WTC11 (cell line): ENCODE measurements around the gene SHROOM3. TPM values are rescaled to one million over a fixed set of nuclear protein-coding genes. Genes with fewer than 3 reads are reported as not detected.

ENCODE experiments used
- ATAC-seq: fragments of 200-7000 bp; cut with Tn5 transposase; 2 replicates; pipeline ENCODE4 v1.10.0; 2021; ENCODE audit warnings: mild to moderate bottlenecking, moderate library complexity
- CTCF ChIA-PET: fragments of 300-600 bp; sonication (Branson Sonifier 250); formaldehyde crosslinking; loops from one replicate; lab custom pipeline; 2021; ENCODE audit warnings: antibody characterized with exemption; lab: Charles Lee
- POLR2A ChIA-PET: fragments of 350-600 bp; sonication (Branson Sonifier 250); formaldehyde crosslinking; loops from one replicate; lab custom pipeline; 2021; ENCODE audit warnings: antibody characterized with exemption; lab: Charles Lee
- DNase-seq: peaks from one replicate; pipeline ENCODE4 v3.0.0; 2021; ENCODE audit warnings: low spot score
- H3K27ac Mint-ChIP-seq: 2 replicates; pipeline ENCODE4 v1.8.0; 2021; ENCODE audit warnings: mixed read lengths
- H3K27me3 Mint-ChIP-seq: 2 replicates; pipeline ENCODE4 v1.8.0; 2021; ENCODE audit warnings: low read depth, mild to moderate bottlenecking, moderate library complexity, mixed read lengths
- H3K36me3 Mint-ChIP-seq: 2 replicates; pipeline ENCODE4 v1.8.0; 2021; ENCODE audit warnings: mixed read lengths
- H3K4me1 Mint-ChIP-seq: 2 replicates; pipeline ENCODE4 v1.8.0; 2022; ENCODE audit warnings: mixed read lengths
- H3K4me3 Mint-ChIP-seq: 2 replicates; pipeline ENCODE4 v1.8.0; 2021; ENCODE audit warnings: mild to moderate bottlenecking, moderate library complexity, mixed read lengths
- H3K9me3 Mint-ChIP-seq: 2 replicates; pipeline ENCODE4 v1.8.0; 2021; ENCODE audit warnings: mixed read lengths
- CREB1 ChIP-seq: sonication (generic); formaldehyde crosslinking; IDR thresholded peaks from 2 replicates; pipeline ENCODE4 v1.8.0; 2023; ENCODE audit warnings: mild to moderate bottlenecking, missing genetic modification reagents
- E2F4 ChIP-seq: sonication (generic); formaldehyde crosslinking; IDR thresholded peaks from 2 replicates; pipeline ENCODE4 v1.8.1; 2022; ENCODE audit warnings: low read depth, mild to moderate bottlenecking, moderate library complexity, missing genetic modification reagents, borderline replicate concordance
- E2F5 ChIP-seq: sonication (generic); formaldehyde crosslinking; IDR thresholded peaks from 2 replicates; pipeline ENCODE4 v1.8.1; 2022; ENCODE audit warnings: mild to moderate bottlenecking, moderate library complexity, missing genetic modification reagents
- ELF4 ChIP-seq: sonication (generic); formaldehyde crosslinking; IDR thresholded peaks from 2 replicates; pipeline ENCODE4 v1.8.1; 2022; ENCODE audit warnings: low read depth, mild to moderate bottlenecking, moderate library complexity, missing genetic modification reagents
- FOXP4 ChIP-seq: sonication (generic); formaldehyde crosslinking; IDR thresholded peaks from 2 replicates; pipeline ENCODE4 v1.8.0; 2022; ENCODE audit warnings: mild to moderate bottlenecking, missing genetic modification reagents
- HMGXB4 ChIP-seq: sonication (generic); formaldehyde crosslinking; IDR thresholded peaks from 2 replicates; pipeline ENCODE4 v1.8.1; 2023; ENCODE audit warnings: mild to moderate bottlenecking, moderate library complexity, missing genetic modification reagents
- KAT7 ChIP-seq: sonication (generic); formaldehyde crosslinking; IDR thresholded peaks from 2 replicates; pipeline ENCODE4 v1.8.1; 2023; ENCODE audit warnings: missing genetic modification reagents, mild to moderate bottlenecking, borderline replicate concordance
- MXD4 ChIP-seq: fragments of 250-450 bp; sonication (Bioruptor Pico); IDR thresholded peaks from 2 replicates; pipeline ENCODE4 v1.8.0; 2021; ENCODE audit warnings: mild to moderate bottlenecking, moderate library complexity, borderline replicate concordance
- PREB ChIP-seq: sonication (generic); formaldehyde crosslinking; IDR thresholded peaks from 2 replicates; pipeline ENCODE4 v1.8.1; 2022; ENCODE audit warnings: mild to moderate bottlenecking, missing genetic modification reagents, moderate library complexity, borderline replicate concordance
- SMAD4 ChIP-seq: sonication (generic); formaldehyde crosslinking; IDR thresholded peaks from 2 replicates; pipeline ENCODE4 v1.8.0; 2022; ENCODE audit warnings: mild to moderate bottlenecking, missing genetic modification reagents
- TEAD1 ChIP-seq: sonication (generic); formaldehyde crosslinking; IDR thresholded peaks from 2 replicates; pipeline ENCODE4 v1.8.0; 2022; ENCODE audit warnings: mild to moderate bottlenecking, missing genetic modification reagents
- USF1 ChIP-seq: sonication (generic); formaldehyde crosslinking; IDR thresholded peaks from 2 replicates; pipeline ENCODE4 v1.8.0; 2022; ENCODE audit warnings: mild to moderate bottlenecking, missing genetic modification reagents
- USF2 ChIP-seq: sonication (generic); formaldehyde crosslinking; IDR thresholded peaks from 2 replicates; pipeline ENCODE4 v1.8.1; 2023; ENCODE audit warnings: mild to moderate bottlenecking, missing genetic modification reagents, moderate library complexity
- ZNF138 ChIP-seq: sonication (generic); formaldehyde crosslinking; conservative IDR thresholded peaks from 2 replicates; pipeline ENCODE4 v1.8.1; 2022; ENCODE audit warnings: mild to moderate bottlenecking, moderate library complexity, missing genetic modification reagents
- ZNF281 ChIP-seq: sonication (generic); formaldehyde crosslinking; IDR thresholded peaks from 2 replicates; pipeline ENCODE4 v1.8.0; 2023; ENCODE audit warnings: mild to moderate bottlenecking, missing genetic modification reagents
- ZNF317 ChIP-seq: sonication (generic); formaldehyde crosslinking; IDR thresholded peaks from 2 replicates; pipeline ENCODE4 v1.8.1; 2023; ENCODE audit warnings: low read depth, mild to moderate bottlenecking, moderate library complexity, missing genetic modification reagents, borderline replicate concordance
- total RNA-seq: library from RNA; stranded (reverse); gene quantifications from 3 replicates; pipeline ENCODE4 v1.2.3, GENCODE V29; 2021

Gene SHROOM3
- total RNA-seq, 1 experiment from 2014 or later, result 71.9 TPM

- TF ChIP-seq ZNF138 (CRISPR knock-in tag) (no peak), TEAD1 (CRISPR knock-in tag) (no peak), ZNF281 (CRISPR knock-in tag) (no peak), USF2 (CRISPR knock-in tag) (no peak), E2F4 (CRISPR knock-in tag) (no peak), PREB (no peak)
Observed at GRCh38 chr4:76562161-76562560, 127.1 kb downstream of the SHROOM3 start (continued).

- Mint-ChIP-seq H3K27ac (no peak overlapping the region), H3K27me3 (no peaks in the 10 kb centered on the region; the same call in 1 of the 2 replicates), H3K9me3 (no peaks in the 10 kb centered on the region), H3K4me3 (no peak overlapping the region), H3K36me3 (no peaks in the 10 kb centered on the region), H3K4me1 (peaks cover 58% of the 10 kb centered on the region)
- CTCF ChIA-PET, result interaction anchor here (1.5 to 1.6 kb wide), 2 partner anchors 23 to 65 kb away, joined by 3 to 4 read pairs; no protein-coding TSS in a partner anchor
- DNase-seq (no peak), ATAC-seq (no peak)
- TF ChIP-seq KAT7 (CRISPR knock-in tag) (no peak), TEAD1 (CRISPR knock-in tag) (no peak), HMGXB4 (CRISPR knock-in tag) (no peak), ZNF317 (CRISPR knock-in tag) (no peak), USF1 (CRISPR knock-in tag) (no peak), E2F5 (CRISPR knock-in tag) (no peak), FOXP4 (no peak), MXD4 (no peak), ELF4 (CRISPR knock-in tag) (no peak), CREB1 (CRISPR knock-in tag) (no peak), SMAD4 (CRISPR knock-in tag) (no peak)
- POLR2A ChIA-PET, result interaction anchor here (1.0 kb wide), 1 partner anchor 23 kb away, joined by 3 read pairs; no protein-coding TSS in a partner anchor
Observed at GRCh38 chr4:76562836-76563453, 127.9 kb downstream of the SHROOM3 start.
